Right renal pelvis (tissue), 4 donors: ENCODE measurements around the gene ST8SIA6. TPM values are rescaled to one million over a fixed set of nuclear protein-coding genes. Genes with fewer than 3 reads are reported as not detected.
A peak's percentile ranks its signal among the peaks of the same experiment; 100 is the strongest.
"Not testable (repeated sequence)": the region's sequence is repeated elsewhere in the genome, so short reads cannot be mapped to it uniquely, and the experiment has no call there.

Experiments used
- DNase-seq, 4 donors: peaks; one replicate each; pipeline ENCODE4 v3.0.0-alpha.2; 2013; ENCODE audit warnings: low read depth in 4 of 4, low spot score in 3 of 4, missing footprints in 1 of 4
- polyA plus RNA-seq, 4 donors: library from polyadenylated mRNA; unstranded; fragments of 120-200 nt; gene quantifications; one replicate each; pipeline ENCODE4 v1.2.1, GENCODE V29; 2013; ENCODE audit not compliant: insufficient read length in 4 of 4

Gene ST8SIA6
- polyA plus RNA-seq, 4 donors, result 1.2 to 1.8 (median 1.4) TPM

DNA sequence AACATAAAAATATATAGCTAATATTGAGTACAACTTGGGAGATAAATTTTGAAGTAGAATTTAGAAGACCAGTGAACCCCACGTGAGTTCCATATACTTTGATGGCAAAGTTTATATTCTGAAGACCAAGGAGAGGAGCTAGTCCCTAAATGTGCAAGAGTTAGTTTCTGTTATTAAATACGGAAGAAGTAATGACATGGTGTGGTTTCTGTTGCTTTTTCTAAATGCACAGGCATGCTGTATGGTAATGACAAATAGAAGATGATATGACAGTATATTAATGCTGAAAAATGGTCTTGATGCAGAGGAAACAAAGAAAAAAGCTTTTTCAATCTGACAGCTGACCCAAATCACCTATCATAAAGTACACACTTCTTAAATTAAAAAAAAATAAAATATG lies 101.8 kb downstream of the ST8SIA6 start:
- no peak for DNase-seq

- DNase-seq, result no peak
These were observed 102.9 kb downstream of the ST8SIA6 start for GRCh38 chr10:17351506-17351905.

DNA sequence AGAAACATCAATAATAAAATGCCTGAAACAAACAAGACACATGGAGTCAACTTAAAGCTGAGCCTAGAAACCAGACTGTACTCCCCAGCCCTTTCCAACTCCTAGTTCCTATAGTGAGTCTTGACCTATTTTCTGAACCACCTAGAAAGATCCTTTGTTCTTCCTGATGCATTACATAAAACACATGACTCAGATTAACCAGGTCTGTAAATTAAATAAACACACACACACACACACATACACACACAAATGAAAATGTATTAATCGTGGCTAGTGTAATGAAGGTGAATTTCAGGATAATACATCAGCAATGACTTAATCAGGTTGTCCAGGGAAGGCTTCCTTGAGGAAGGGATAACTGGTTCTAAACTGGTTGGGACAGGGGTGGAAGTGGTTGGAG lies 104.7 kb downstream of the ST8SIA6 start:
- DNase-seq, result no peak

GRCh38 chr10:17348501-17349349 lies 105.7 kb downstream of the ST8SIA6 start:
- peak; percentile 20 to 25 (median 21) for DNase-seq

DNA sequence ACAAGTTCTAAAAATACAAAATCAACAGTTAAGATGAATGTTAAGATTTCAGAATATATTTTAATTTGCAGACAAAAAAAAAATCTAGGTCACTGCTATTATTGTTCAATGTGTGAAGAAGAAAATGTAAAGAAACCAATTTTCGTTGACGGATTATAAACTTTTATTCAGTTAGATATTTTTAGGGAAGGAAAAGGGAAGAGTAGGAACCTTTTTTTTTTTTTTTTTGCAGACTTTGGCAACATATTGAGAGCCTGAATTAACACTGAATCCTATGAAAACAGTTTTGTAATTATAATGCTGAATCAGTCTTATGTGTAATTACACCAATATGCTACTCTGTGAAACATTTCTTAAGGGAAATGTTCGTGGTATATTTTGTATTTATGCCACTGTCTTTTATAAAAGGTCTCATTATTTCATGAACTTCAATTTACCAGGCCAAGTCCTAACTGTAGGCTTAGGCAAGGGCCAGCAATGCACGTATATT lies 106.3 kb downstream of the ST8SIA6 start:
- DNase-seq, result no peak

- DNase-seq, result no peak
These were observed 110.2 kb downstream of the ST8SIA6 start for GRCh38 chr10:17344206-17344605.

GRCh38 chr10:17343118-17343517 lies 111.3 kb downstream of the ST8SIA6 start:
- DNase-seq, result no peak

- no peak for DNase-seq
These were observed 114.1 kb downstream of the ST8SIA6 start for GRCh38 chr10:17340144-17340829.

DNA sequence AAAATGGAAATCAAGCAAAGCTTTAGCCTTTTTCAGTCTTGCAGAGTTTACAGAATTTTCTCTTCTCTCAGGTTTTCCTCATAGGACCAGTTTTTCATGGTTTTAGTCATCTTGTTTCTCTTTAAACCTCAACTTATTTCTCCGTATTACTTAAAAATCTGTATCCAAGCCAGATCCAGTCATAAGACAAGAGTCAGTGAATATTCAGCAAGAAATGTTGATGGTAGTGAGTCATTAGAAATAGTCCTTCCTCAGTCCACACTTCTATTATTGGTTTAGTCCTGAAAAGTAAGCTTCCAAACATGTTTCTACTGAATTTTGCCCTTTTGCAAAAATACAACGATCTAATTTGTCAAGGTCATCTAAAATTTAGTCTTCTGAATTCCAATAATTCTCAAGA lies 119.3 kb downstream of the ST8SIA6 start:
- DNase-seq, result no peak

DNA sequence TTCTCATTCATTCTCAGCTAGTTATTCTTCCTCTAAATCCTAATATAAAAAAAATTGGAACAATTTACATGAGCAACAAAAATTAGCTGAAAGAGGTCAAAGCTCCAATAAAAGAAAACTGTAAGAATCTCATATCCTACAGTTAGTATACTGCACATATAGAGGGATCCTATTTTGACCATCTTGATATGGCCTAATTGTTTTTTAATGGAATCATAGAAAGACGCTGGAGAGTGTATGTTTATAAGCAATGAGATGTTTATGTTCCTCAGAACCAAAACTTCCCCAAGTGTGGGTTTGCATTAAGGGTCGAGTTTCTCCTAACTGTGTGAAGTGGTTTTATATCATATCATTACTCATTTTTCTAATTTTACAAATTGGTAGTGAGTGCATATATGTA lies 123.9 kb downstream of the ST8SIA6 start:
- no peak for DNase-seq

DNA sequence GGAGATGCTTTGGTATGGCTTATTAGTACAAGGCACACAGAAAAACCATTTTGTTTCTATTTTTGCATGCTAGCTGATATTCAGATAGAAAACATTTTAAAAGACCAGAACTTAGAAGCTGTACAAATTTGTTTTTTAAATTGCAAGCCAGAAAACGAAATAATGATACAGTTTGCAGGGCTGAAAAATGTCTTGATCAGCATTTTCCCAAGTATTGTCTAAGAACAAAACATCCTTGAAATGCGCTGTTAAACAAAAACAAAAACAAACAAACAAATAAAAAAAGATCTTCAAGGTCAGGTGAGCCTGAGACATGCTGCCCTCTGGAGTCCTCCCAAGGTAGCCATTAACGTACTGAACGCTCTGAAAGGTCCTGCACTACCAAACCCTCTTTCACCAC lies 128.0 kb downstream of the ST8SIA6 start:
- no peak for DNase-seq

DNA sequence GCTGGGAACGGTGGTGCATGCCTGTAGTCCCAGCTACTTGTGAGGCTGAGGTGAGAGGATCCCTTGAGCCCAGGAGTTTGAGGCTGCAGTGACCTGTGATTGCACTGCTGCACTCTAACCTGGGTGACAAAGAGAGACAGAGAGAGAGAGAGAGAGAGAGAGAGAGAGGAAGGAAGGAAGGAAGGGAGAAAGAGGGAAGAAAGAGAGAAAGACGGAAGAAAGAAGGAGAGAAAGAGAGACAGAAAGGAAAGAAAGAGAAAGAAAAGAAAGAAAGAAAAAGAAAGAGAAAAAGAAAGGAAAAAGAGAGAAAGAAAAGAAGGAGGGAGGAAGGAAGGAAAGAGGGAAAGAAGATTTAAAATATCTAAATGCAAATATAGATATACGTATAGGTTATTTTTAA lies 132.4 kb downstream of the ST8SIA6 start:
- not testable (repeated sequence) for DNase-seq

DNA sequence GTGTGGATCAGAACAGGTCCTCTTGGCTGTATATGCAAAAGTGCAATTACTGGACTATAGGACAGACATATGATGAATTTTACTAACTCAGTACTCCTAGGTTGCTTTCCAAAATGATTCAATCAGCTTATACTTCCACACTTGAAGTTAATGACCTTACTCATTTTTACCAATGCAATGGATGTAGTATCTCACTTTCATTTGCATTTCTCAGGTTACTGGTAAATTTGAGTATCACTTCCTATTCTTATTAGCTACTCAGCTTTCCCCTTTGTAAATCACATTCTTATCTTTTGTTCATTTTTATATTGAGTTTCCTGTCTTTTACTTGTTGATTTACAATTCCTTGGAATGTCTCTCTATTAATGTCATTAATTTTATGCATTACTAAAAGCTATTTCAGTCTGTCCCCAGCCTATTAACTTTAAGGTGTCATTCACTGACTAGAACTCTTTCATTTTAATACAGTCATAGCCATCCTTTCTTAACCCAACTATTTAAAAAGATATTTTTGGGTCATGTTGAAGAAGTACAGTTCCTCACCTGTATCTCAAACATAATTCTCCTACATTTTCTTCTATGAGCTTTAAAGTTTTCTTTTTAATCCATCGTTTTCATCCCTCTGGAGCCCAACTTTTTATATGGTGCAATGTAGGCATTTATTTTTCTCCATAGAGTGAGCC lies 137.8 kb downstream of the ST8SIA6 start:
- DNase-seq, result no peak

DNA sequence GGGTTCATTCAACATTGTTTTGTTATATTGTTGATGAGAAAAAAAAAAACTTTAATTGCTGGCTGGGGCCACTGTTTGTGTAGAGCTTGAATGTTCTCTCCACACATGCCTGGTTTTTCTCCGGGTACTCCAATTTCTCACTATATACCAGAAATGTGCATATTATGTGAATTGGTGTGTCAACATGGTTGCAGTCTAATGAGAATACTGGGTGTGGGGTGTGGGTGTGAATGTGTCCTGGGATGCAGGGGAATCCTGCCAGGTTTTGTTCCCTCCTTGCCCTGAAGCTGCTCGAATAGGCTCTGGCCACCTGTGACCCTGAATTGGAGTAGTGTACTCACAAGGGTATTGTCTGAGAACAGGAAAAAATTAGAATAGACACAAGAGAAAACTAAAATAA lies 145.0 kb downstream of the ST8SIA6 start:
- no peak for DNase-seq

GRCh38 chr10:17307123-17307522 lies 147.3 kb downstream of the ST8SIA6 start:
- DNase-seq, result no peak

DNA sequence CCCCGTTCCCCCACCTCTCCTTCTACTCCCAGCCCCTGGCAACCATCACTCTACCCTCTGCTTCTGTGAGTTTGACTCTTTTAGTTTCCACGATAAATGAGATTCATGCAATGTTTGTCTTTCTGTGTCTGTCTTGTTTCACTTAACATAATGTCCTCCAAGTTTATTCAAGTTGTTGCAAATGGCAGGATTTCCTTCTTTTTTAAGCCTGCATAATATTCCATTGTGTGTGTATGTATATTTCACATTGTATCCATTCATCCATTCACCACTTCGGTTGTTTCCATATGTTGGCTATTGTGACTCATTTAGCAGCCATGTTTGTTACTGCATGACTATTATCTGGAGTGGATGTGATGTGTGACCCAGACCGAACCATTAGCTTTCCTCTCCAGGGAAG lies 162.0 kb downstream of the ST8SIA6 start:
- DNase-seq, result no peak

DNA sequence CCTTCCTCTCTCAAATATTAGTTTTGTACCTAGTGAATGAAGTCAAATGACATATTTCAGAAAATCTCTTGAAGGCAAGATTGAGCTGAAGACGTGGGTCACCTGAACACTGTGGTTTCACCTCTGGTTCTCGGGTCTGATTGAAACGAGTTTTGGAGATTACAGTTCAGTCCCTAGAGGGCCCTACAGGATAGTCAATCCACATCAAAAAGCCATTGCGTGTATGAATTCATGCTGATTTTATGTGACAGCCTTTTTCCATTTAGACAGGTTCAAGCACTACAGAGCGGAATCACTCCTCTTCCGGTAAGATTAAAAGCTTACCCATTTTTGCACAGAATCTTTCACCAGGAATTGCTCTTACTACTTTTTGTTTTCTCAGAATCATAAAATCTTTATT lies 164.2 kb downstream of the ST8SIA6 start:
- no peak for DNase-seq

DNA sequence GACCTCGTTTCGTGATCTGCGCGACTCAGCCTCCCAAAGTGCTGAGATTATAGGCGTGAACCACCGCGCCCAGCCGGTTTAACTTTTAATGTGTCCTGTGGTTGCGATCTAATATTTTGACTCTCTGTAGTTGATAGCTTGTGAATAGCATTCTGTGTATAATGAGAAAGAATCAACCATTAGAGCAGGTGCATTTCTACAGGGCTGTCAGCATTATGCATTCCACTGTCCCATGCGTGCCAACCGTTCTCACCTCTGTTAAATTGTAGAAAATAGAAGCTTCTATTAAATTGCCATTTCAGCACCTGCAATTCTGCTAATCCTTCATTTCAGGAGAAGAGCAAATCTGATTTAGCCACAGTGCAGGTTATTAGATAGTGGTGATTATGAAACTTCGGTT lies 164.6 kb downstream of the ST8SIA6 start:
- no peak for DNase-seq

GRCh38 chr10:17286562-17287550 lies 167.5 kb downstream of the ST8SIA6 start:
- DNase-seq, result no peak

GRCh38 chr10:17282311-17282710 lies 172.1 kb downstream of the ST8SIA6 start:
- no peak for DNase-seq
